ENCODE results near the gene MAK.

DNA sequence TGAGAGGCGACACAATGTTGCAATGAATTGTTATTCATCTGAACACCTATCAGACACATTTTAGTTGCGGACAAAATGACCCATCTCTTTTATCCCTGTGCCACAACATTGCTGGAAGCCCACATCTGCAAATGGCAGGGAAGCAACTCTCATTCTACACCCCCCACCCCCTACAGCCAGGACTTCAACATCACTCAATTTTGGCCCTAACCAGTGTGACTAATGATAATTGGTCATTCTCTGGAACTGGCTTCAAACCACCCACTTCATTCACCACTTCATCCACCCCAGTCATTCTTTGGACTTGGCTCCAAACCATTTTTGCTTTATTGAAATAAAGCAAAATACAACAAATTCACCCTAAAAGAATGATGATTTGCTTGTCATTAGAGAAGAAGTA, 42.0 kb upstream of the MAK start:
- no peak for TF ChIP-seq CTCF (IDR thresholded peaks at IDR 0.05)
- no peak for TF ChIP-seq EP300 (IDR thresholded peaks at IDR 0.05)
- TF ChIP-seq POLR2A (IDR thresholded peaks at IDR 0.05): no peak

All from tibial nerve (tissue), 4 donors.